Sigmoid colon (tissue), 3 donors: ENCODE measurements around the gene RAB20.

Source experiments
- CTCF ChIP-seq, 4 experiments: fragments of 450-650 bp in 3 of 4; fragments of 200-600 bp in 1 of 4; IDR thresholded peaks; one replicate each; pipeline ENCODE4 v1.5.1; 2016 to 2019; ENCODE audit warnings: antibody characterized with exemption in 4 of 4, mild to moderate bottlenecking in 3 of 4, moderate library complexity in 2 of 4
- POLR2A ChIP-seq, 2 donors: fragments of 450-650 bp; IDR thresholded peaks; one replicate each; pipeline ENCODE4 v1.6.1; 2016; ENCODE audit warnings: antibody characterized with exemption in 2 of 2, mild to moderate bottlenecking in 2 of 2, moderate library complexity in 2 of 2

- TF ChIP-seq POLR2A (IDR thresholded peaks at IDR 0.05) (no peak), CTCF (IDR thresholded peaks at IDR 0.05) (no peak)
Observed at GRCh38 chr13:110501188-110501587, 60.3 kb downstream of the RAB20 start.
